GM21515 (cell line): ENCODE results near the gene ATP9B.
A peak's percentile ranks its signal among the peaks of the same experiment; 100 is the strongest.
"Not testable (repeated sequence)": the region's sequence is repeated elsewhere in the genome, so short reads cannot be mapped to it uniquely, and the experiment has no call there.

Experiments used
- ATAC-seq: cut with Tn5 transposase; IDR thresholded peaks from one replicate; pipeline ENCODE4 v1.9.1; 2021; ENCODE audit not compliant: unreplicated experiment

The ATP9B gene

DNA sequence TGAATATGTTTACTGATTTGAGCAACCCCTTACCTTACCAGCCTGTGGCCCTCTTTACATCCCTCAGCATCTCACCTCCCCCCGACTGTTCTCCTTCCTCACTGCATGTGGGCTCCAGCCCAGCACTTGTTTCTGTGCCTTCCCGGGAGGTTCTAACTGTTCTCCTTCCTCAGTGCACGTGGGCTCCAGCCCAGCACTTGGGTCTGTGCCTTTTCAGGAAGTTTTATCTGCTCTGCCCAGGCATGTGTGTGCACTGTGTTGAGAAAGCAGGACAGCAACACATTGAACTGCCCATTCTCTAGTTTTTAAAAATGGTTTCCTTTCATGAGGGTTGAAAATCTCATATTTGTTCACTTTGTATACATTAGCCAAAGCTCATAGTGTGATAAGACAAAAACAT is 158.4 kb downstream of the ATP9B start:
- ATAC-seq: no peak

DNA sequence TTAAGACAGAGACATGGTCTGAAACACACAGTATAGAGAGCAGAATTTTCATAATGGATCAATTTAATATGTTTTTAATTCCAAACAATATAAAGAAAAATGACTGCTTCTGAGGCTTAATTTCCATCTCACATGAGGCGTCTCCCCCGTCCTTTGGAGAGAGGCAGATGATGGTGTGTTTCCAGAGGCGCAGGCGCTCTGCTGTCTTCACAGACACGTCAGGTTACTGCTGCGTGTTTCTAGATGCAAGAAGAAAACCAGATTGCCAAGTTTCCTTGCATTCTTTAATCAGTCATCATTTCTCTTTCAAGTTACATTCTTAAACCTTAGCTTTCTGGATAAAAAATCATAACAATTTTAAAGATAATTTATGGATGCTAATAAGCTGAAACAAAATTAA is 160.2 kb downstream of the ATP9B start:
- ATAC-seq: no peak

DNA sequence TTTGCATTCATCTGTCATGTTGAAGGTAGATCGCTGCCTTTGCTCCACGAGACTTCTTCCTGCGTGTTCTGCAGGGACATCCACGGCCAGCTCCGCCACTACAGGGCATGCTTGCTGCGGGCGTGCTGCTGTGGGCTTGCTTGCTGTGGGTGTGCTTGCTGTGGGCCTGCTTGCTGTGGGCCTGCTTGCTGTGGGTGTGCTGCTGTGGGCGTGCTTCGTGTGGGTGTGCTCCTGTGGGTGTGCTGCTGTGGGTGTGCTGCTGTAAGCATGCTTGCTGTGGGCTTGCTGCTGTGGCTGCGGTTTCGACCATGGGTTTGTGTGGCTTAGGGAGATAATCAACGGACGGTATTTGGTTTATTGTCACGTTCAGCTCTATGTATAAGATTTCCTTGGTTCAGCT is 165.2 kb downstream of the ATP9B start:
- no peak for ATAC-seq

DNA sequence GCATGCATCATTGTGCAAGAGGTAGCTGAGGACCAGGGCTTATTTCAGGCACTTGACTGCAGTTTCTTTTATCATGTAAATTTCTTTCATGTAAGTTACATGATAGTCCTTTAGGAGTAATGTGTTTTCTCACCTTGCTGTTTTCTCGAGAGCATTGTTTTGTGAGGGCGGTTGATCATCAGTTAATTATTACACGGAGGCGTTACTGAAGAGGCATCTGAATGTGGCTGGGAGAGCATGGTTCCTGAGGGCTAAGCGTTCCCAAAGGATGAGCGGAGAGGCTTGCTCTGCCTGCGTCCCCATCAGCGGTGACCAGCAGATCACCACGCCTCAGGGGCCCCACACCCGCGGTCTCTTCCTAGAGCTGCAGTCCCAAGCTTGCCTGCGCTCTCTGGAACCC is 170.4 kb downstream of the ATP9B start:
- ATAC-seq: no peak

DNA sequence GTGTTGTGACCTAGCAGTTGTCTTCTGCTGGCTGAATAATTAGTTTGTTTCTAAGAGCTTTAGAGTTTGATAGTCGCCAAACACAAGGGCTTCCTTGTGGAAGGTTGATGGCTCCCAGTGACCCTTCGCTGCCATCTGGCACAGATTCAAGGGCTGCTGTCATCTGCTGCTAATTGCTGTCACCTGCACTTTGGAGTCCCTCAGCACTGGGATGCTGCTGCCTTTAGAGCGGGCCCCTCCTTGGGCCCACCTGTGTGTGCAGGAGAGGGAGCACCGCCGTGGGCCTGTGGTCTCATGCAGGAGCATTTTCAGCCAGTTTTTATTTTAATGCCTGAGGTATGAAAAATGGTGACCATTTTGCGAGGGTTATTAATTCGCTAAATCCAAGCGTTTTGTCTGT is 172.6 kb downstream of the ATP9B start:
- no peak for ATAC-seq

DNA sequence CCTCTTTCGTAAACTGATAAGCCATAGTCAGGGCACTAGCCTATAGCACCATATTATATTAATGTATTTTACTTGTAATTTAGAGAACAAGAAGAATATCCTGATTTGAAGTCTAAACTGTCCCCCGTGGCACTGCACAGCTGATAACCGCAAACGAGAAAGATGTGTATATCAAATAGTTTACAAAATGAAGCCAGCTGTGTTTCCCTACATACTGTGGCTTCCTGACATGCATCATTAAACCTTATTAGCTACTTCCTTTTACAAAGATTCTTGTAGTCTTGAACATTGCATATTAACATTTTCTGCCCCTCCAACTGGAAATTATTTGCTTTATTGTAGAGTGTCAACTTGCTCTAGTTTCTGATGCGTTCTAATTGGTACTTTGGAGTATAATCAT is 173.1 kb downstream of the ATP9B start:
- ATAC-seq: no peak

DNA sequence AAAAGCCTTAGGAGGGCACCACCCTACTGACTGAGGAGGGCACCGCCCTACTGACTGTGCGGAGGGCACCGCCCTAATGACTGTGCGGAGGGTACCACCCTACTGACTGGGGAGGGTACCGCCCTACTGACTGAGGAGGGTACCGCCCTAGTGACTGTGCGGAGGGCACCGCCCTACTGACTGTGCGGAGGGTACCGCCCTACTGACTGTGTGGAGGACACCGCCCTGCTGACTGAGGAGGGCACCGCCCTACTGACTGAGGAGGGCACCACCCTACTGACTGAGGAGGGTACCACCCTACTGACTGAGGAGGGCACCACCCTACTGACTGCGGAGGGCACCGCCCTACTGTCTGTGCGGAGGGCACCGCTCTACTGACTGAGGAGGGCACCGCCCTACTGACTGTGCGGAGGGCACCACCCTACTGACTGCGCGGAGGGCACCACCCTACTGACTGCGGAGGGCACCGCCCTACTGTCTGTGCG is 176.4 kb downstream of the ATP9B start:
- ATAC-seq: no peak

DNA sequence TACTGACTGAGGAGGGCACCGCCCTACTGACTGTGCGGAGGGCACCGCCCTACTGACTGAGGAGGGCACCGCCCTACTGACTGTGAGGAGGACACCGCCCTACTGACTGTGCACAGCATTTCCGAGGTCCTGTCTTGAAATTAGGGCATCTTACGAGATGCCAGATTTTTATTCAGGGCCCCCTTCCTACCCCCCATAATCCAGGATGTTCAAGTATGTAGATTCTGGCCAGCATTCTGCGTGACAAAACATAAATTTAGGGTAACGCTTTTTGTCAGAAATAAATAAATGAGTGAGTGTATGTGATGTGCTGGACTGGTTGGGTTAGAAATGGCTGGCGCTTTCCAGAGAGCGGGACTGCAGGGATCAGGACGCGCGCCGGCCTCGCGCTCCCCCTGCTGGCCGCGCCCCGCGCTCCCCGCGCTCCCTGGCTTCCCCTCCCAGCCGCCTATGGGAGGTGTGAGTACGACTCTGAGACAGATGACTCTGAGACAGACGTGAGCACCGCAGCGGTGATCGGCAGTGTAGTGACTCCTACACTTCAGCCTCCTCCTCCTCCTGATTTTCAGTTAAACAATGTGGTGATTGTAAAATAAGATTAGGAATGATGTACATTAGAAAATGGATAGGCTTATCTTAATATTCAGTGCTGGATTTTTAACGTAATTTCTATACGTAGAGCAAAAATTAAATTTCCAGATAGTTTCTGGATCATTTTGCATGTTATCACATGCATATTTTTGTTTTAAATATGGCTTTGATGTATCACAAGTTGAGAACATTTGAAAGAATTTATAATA is 177.3 kb downstream of the ATP9B start:
- peak; percentile 98 for ATAC-seq

DNA sequence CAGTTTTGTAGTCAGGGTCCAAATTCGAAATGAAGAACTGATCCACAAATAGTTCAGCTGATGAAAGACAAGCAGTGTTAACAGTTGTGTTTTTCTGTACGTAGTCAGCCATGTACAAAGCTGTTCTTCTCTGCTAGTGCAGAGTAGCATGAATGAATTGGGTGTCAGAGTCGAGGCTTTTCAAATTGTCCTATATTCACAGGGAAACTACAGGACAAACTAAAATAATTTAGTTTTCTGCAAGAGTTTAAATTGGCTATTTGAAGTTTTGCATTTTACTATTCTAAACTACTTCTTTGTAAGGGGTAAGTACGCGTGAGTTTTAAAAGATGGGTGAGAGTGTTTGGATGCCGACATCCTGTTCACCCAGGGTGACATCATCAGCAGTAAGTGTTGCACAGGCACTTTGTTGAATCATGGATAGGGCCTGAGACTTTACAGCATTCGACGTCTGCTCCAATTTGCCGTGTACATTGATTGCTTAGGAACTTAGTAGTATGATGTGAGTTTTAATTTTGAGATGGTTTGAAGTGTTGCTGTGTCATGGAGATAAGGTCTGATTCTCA is 179.4 kb downstream of the ATP9B start:
- ATAC-seq: no peak

DNA sequence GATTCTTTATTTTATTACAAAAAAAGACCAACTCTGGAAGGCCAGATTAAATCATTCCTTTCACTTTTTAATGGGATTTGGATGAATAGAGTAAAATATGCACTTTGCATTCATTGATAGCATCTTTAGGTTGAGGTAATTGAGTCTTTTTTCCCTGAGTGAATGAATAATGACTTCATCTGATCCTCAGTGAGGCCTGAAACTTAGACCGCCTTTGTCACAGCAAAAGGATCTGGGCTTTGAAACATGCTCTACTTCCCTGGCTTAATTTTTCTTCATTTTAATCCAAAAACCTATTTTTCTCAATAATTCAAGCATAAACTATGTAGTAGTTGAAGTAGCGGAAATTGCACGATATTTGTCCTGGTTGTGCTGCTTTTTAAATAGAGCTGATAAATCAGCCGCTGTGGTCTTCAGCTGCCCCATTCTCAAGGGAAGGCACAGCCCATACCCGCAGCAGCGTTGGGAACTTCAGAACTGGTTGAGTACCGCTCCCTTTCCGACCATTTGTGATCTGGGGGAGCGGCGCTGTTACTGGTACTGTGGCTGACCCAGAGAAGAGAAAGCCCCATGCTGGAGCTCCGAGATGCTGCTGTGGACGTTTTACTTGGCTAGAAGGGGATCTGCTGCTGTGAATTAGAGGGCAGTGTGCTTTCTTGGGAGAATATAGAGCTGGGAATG is 181.2 kb downstream of the ATP9B start:
- ATAC-seq: no peak

DNA sequence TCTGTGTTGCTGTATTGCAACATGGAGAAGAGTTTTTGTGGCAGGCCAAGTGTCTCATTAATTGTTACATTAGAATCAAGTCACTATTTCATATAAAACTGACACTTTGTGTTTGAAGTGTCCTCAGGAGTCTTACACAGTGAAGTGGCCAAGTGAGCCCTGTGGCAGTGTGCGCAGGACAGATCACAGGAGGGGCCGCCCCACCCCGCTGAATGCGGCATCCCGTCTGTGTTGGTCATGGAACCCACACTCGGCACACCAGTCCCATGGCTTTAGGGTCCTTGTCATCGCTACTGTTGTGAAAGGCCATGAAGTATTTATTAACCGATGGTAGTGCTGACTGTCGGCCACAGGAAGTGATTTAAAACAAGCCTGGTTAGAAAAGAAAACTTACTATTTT is 181.8 kb downstream of the ATP9B start:
- no peak for ATAC-seq

DNA sequence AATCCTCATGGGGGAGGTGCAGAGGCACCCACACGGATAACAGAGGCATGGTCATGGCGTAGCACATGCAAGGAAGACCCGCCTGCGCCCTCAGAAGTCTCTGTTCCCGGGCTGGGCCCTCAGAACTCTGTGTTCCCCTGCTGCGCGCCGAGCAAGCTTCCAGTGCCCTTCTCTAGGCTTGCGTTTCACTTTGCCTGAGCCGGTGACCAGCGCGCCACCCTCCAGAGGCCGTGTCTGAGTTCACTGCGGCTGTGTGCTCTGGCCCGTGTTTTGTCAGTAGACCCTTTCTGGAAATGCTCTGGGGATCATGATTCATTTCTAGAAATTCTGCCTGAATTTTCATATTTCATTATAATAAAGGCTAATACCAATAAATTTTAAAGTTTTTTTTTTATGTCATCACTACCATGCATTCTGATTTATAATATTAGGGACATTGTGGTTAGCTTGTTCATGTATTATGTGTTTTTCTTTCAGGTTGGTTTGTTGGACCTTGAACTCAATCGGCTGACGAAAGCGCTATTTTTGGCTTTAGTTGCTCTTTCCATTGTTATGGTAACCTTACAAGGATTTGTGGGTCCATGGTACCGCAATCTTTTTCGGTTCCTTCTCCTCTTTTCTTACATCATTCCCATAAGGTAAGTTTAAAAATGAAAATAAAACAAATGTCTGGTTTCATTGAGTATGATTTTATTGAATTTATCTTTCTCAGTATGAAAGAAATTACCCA is 183.9 kb downstream of the ATP9B start:
- ATAC-seq: no peak

DNA sequence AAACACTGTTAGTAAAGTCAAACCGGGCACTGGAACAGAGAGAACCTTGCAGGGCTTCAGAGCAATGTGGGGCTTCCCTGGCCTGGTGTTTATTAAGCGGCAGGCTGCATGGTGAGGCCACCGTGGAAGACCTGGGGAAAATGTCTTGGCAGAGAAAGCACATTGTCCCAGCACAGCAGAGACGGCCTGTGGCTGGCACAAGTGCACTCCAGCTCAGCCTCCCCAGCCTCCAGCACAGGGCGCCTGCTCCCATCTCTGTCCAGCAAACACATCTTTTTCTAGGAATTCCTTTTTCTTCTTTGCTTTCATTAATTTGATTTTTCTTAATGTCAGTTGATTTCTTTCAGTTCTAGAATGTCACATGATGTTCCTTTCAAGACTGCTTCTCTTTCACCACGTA is 188.3 kb downstream of the ATP9B start:
- no peak for ATAC-seq

DNA sequence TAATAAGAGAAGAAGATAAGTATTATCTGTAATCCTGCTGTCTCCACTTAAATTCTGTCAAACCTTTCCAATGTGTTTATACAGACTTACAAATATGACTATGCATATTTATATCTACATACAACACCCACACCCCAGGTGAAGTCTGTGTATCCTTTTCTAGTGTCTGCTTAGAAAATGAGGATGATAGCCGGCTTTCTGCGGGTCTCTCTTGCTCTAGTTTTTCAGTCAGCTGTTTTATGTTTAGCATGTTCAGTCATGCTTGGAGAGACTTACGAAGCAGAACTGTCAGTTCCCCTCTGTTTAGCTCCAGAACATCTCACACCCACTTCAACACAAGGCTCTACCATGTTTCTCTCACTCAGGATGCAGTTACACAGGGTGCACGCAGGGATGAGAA is 189.3 kb downstream of the ATP9B start:
- ATAC-seq: no peak

DNA sequence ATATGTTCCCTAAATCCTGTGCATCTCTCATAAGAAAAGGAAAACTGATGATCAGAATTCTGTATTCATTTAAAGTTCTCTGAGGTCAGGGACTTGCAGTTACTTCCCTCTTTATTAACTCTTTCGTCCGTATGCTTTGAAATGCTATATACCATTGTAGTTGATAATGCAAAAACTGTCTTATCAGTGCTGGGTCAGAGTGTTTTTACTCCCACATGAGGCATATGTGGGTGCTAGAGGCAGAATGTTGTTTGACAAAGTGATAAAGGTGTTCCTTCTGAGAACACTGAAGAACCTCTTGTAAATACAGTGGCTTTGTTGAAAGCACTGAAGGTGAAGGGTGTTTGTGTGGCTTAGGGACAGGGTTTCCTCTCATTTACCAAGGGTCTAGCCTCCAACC is 190.0 kb downstream of the ATP9B start:
- no peak for ATAC-seq

DNA sequence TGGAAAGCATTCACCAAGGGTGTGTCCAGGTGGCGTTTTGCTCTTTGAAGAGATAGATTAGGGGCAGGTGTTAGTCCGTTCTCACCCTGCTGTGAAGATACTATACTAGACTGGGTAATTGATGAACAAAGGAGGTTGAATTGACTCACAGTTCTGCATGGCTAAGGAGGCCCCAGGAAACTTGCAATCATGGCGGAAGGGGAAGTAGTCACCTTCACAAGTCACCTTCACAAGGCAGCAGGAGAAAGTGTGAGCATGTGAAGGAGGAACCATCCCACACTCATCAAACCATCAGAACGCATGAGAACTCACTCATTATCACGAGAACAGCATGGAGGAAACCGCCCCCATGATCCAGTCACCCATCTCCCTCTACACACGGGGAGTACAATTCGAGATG is 190.8 kb downstream of the ATP9B start:
- no peak for ATAC-seq

DNA sequence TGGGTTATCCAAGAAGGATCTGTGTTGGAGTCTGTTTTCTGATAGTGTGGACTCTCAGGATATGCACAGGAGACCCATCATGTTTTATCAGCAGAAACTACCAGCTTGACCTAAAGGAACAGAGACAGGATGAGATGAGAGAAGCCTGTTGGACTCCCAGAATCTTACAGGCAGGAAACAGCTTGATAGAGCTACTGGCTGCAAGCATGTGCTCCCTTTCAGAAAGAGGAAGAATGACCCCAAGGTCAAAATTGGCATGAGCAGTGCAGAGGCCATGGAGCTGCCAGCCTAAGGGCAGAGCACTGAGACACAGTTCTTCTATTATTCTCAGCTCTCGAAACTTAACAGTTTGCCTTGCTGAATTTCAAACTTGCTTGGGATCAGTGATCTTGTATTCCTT is 191.3 kb downstream of the ATP9B start:
- no peak for ATAC-seq

DNA sequence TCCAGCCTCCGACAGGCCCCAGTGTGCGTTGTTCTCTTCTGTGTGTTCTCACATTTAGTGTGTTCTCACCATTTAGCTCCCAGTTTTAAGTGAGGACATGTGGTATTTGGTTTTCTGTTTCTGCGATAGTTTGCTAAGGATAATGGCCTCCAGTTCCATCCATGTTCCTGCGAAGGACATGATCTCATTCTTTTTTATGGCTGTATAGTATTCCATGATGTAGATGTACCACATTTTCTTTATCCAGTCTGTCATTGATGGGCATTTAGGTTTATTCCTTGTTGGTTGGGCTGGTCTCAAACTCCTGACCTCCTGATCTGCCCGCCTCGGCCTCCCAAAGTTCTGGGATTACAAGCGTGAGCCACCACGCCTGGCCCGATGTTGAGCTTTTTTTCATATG is 195.9 kb downstream of the ATP9B start:
- not testable (repeated sequence) for ATAC-seq

DNA sequence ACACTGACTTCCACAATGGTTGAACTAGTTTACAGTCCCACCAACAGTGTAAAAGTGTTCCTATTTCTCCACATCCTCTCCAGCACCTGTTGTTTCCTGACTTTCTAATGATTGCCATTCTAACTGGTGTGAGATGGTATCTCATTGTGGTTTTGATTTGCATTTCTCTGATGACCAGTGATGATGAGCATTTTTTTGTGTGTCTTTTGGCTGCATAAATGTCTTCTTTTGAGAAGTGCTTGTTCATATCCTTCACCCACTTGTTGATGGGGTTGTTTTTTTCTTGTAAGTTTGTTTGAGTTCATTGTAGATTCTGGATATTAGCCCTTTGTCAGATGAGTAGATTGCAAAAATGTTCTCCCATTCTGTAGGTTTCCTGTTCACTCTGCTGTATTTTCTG is 202.6 kb downstream of the ATP9B start:
- ATAC-seq: not testable (repeated sequence)

DNA sequence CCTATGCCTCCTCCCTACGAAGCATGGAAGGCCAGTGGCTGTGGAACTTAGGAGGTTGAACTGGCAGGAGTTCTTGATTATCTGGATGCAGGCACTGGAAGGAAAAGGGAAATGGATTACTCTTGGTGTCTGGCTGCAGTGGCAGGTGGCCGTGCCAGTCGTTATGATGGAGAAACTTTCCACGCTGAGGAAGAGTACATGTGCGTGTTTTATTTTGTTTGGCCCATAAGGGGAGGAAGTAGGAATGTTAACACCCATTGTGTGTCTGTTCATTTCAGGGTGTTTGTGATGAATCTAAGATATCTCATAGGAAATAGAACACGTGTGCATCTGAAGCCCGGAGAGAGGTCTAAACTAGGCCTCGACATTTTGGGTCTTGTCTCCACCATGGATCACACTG is 203.7 kb downstream of the ATP9B start:
- no peak for ATAC-seq

DNA sequence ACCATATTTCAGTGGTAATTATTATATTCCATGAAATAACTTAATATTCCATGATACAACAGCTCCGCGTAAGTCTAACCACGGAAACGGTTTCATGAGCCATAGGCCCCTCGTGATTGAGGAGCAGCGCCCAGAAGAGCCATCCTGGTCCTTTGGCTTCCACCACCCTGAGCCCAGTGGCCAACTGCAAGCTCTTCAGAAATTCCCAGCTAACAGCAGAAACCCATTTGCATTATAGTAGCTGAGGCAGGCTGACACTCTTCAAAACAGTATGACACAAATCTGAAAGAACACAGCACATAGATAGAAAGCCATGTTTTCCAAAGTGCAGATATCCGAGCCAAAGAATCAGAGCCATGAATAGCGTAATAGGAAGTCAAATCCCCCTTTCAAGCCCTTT is 205.6 kb downstream of the ATP9B start:
- ATAC-seq: no peak

DNA sequence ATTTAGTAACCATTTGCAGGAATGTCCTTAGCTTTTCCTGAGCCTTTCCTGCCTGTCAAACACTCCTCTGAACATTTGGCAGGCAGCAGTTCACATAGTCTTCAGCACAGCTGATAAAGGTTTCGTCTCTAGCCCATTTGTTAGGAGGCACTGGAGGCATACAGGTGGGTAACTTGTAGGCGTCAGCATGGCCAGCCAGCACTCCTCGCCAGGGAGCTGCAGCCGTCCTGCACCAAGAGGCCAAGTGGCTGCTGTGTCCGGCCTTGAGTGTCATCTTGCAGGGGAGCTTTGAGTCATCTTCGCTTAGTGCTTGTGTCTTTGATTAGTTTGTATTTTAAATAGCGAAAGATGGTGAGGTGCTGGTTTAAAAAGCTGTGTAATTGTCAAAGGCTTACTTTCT is 206.3 kb downstream of the ATP9B start:
- ATAC-seq: no peak
